ENCODE data around the gene VDR. TPM values are rescaled to one million over a fixed set of nuclear protein-coding genes. Genes with fewer than 3 reads are reported as not detected.
A peak's percentile ranks its signal among the peaks of the same experiment; 100 is the strongest.

The VDR gene
- 11.3 TPM for polyA plus RNA-seq
- long read RNA-seq, donor 1, full-length matches to known transcripts = 2 of 2 reads
- long read RNA-seq, donor 1, partial matches to known transcripts = 0 of 2 reads
- long read RNA-seq, donor 1, other reads (novel, unspliced or antisense) = 0 of 2 reads
- long read RNA-seq, donor 2, full-length matches to known transcripts = 2 of 2 reads
- long read RNA-seq, donor 2, partial matches to known transcripts = 0 of 2 reads
- long read RNA-seq, donor 2, other reads (novel, unspliced or antisense) = 0 of 2 reads
- long read RNA-seq, donor 3 = 0 reads
- long read RNA-seq, donor 4 = 0 reads
- long read RNA-seq, donor 5, full-length matches to known transcripts = 1 of 1 reads
- long read RNA-seq, donor 5, partial matches to known transcripts = 0 of 1 reads
- long read RNA-seq, donor 5, other reads (novel, unspliced or antisense) = 0 of 1 reads
- long read RNA-seq, donor 6 = 0 reads
- long read RNA-seq, donor 7 = 0 reads
- long read RNA-seq, donor 8, full-length matches to known transcripts = 2 of 2 reads
- long read RNA-seq, donor 8, partial matches to known transcripts = 0 of 2 reads
- long read RNA-seq, donor 8, other reads (novel, unspliced or antisense) = 0 of 2 reads
- long read RNA-seq, donor 9 = 0 reads
- long read RNA-seq, donor 10 = 0 reads
- long read RNA-seq, donor 11, full-length matches to known transcripts = 1 of 1 reads
- long read RNA-seq, donor 11, partial matches to known transcripts = 0 of 1 reads
- long read RNA-seq, donor 11, other reads (novel, unspliced or antisense) = 0 of 1 reads

DNA sequence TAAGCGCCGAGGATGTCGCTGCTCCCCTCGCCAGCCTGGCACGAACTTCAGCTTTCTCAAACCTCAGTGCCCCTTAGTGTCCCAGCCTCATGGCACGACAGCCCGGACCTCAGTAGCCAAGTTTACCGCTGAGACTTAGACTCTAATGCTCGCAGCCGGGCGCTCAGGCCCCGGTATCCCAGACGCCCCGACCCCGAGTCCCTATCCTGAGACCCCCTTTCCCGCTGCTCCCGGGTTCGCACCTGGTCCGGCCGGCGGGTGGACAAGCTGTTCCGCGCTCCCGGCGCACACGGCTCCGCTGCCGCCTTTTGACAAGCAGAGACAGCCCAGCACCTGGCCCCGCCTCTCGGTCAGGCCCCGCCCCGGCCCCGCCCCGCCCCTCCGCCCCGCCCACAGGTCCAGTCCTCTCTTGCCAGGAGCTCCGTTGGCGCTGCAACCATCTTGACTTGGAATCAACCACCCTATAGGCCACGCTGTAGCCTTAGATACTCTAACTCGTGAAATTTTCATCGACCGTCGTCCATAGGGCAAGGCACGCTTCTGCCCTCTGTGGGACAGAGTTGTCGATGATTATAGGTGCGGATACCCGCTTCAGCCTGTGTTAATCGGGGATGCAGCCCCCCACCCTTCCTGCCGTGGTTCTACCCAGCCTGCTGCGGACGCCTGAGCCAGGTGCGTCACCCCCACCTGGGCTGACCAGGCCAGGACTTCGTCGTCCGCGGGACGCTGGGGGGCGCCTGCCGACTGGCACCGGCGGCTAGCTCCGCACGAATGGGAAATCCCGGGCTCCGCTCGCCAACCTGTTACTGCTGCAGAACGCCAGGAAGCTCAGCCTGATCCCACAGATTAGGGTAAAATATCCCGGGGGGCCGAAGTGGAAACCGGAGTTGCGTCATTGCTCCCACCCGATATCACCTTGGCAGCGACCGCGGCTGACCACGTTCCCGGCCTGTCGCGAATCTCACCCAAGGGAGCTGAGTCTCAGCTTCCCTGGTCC is at the start of gene VDR:
TSS of gene VDR (minus strand) at position 282 of the 997 bp plus-strand sequence. CDS start 25,881 bp downstream, outside the sequence.
- no peaks in the 10 kb centered on the region for H3K36me3 ChIP-seq (ENCODE audit: control insufficient read depth, insufficient read depth, low read length)
- H3K9me3 ChIP-seq (ENCODE audit: control insufficient read depth, low read depth, low read length) = peaks cover 2% of the 10 kb centered on the region
- WGBS (ENCODE audit: insufficient coverage, low lambda C conversion rate) = no CpG with 5 or more reads among the region's 79 CpGs
- peaks cover 24% of the 10 kb centered on the region for H3K27me3 ChIP-seq (ENCODE audit: control insufficient read depth, insufficient read depth, low read length)
- H3K4me3 ChIP-seq (ENCODE audit: low read length) = peak within 1 kb of the TSS; percentile 80
- peak; percentile 68 to 88 for DNase-seq
- peaks cover 55% of the 10 kb centered on the region for H3K4me1 ChIP-seq (ENCODE audit: control insufficient read depth, insufficient read depth, low read length)
- peak within 1 kb of the TSS; percentile 86 for H3K27ac ChIP-seq (ENCODE audit: low read length)

DNA sequence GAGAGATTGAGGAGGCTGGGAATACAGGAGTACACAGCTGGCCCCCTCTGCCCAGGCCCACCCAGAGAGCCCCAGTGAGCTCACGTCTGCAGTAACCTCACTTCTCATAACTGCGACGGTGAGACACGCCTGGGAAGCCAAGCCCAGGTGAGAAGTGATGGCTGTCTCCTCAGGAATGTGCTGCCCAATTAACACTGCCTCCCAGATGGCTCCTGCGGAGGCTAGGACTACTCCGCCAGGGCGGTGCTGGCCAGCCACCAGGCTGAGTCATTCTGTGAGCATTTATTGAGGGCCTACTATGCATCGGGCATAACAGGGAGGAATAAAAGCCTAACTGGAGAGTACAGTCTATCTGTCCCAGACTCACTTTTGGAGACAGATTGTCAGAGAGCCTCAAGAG is 49.3 kb upstream of the VDR start:
- Histone ChIP-seq H3K4me1 (ENCODE audit: control insufficient read depth, insufficient read depth, low read length) (peaks cover 21% of the 10 kb centered on the region), H3K27ac (ENCODE audit: low read length) (no peak overlapping the region), H3K27me3 (ENCODE audit: control insufficient read depth, insufficient read depth, low read length) (peaks cover 2% of the 10 kb centered on the region), H3K36me3 (ENCODE audit: control insufficient read depth, insufficient read depth, low read length) (no peaks in the 10 kb centered on the region), H3K9me3 (ENCODE audit: control insufficient read depth, low read depth, low read length) (peaks cover 8% of the 10 kb centered on the region), H3K4me3 (ENCODE audit: low read length) (no peak overlapping the region)
- no CpG with 5 or more reads among the region's 8 CpGs for WGBS (ENCODE audit: insufficient coverage, low lambda C conversion rate)
- DNase-seq = no peak

- WGBS (ENCODE audit: insufficient coverage, low lambda C conversion rate) = no CpG with 5 or more reads among the region's 8 CpGs
- H3K9me3 ChIP-seq (ENCODE audit: control insufficient read depth, low read depth, low read length) = no peaks in the 10 kb centered on the region
- H3K36me3 ChIP-seq (ENCODE audit: control insufficient read depth, insufficient read depth, low read length) = no peaks in the 10 kb centered on the region
- no peak overlapping the region for H3K27ac ChIP-seq (ENCODE audit: low read length)
- H3K4me3 ChIP-seq (ENCODE audit: low read length) = no peak overlapping the region
- H3K4me1 ChIP-seq (ENCODE audit: control insufficient read depth, insufficient read depth, low read length) = peaks cover 21% of the 10 kb centered on the region
- DNase-seq = no peak
- peaks cover 2% of the 10 kb centered on the region for H3K27me3 ChIP-seq (ENCODE audit: control insufficient read depth, insufficient read depth, low read length)
These were observed 46.2 kb upstream of the VDR start for GRCh38 chr12:47950856-47951468.

DNA sequence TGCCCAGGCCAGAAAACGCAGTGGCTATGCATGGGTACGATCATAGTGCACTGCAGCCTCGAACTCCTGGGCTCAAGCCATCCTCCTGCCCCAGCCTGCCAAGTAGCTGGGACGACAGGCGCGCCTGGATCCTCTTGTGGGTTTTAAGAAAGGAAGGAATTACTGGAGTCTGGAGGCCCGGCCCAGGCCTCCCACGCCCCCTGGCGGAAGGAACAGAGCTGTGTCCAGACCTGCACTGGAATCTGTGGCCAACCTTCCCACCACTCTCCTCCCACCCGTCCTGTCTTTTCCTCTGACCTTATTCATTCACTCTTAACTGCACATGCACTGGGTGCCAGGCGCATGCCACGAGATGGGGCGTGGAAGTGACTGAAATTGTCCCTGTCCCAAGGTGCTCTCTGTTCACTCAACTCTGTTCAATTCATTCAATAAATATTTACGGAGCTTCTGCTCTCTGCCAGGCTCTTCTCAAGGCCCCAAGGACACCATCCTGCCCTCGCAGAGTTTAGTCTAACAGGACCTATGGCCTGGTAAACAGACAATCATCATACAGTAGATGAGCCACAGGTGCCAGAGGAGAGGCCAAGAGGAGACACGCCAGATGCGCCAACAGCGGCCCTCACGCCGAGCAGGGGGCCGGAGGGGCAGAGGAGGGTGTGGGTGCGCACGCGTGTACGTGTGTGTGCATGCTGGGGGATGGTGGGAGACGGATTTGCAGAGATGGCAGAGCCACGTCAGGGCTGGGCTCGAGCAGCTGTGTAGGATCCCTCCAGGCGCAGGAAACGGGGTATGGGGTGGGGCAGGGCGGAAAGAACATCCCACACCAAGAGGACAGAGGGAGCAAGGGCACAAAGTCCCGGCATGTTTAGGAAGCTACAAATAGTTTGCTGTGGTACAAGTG is 44.9 kb upstream of the VDR start:
- Histone ChIP-seq H3K27me3 (ENCODE audit: control insufficient read depth, insufficient read depth, low read length) (peaks cover 2% of the 10 kb centered on the region), H3K9me3 (ENCODE audit: control insufficient read depth, low read depth, low read length) (no peaks in the 10 kb centered on the region), H3K4me3 (ENCODE audit: low read length) (no peak overlapping the region), H3K27ac (ENCODE audit: low read length) (no peak overlapping the region), H3K4me1 (ENCODE audit: control insufficient read depth, insufficient read depth, low read length) (peaks cover 15% of the 10 kb centered on the region), H3K36me3 (ENCODE audit: control insufficient read depth, insufficient read depth, low read length) (no peaks in the 10 kb centered on the region)
- WGBS (ENCODE audit: insufficient coverage, low lambda C conversion rate) = no CpG with 5 or more reads among the region's 32 CpGs
- peak; percentile 64 to 76 for DNase-seq

GRCh38 chr12:47947341-47947740 is 42.5 kb upstream of the VDR start:
- DNase-seq = no peak
- H3K27ac ChIP-seq (ENCODE audit: low read length) = no peak overlapping the region
- no peaks in the 10 kb centered on the region for H3K36me3 ChIP-seq (ENCODE audit: control insufficient read depth, insufficient read depth, low read length)
- no peaks in the 10 kb centered on the region for H3K9me3 ChIP-seq (ENCODE audit: control insufficient read depth, low read depth, low read length)
- no CpG with 5 or more reads among the region's 12 CpGs for WGBS (ENCODE audit: insufficient coverage, low lambda C conversion rate)
- peaks cover 2% of the 10 kb centered on the region for H3K27me3 ChIP-seq (ENCODE audit: control insufficient read depth, insufficient read depth, low read length)
- peaks cover 19% of the 10 kb centered on the region for H3K4me1 ChIP-seq (ENCODE audit: control insufficient read depth, insufficient read depth, low read length)
- no peak overlapping the region for H3K4me3 ChIP-seq (ENCODE audit: low read length)

- H3K4me3 ChIP-seq (ENCODE audit: low read length) = no peak overlapping the region
- DNase-seq = no peak
- H3K9me3 ChIP-seq (ENCODE audit: control insufficient read depth, low read depth, low read length) = no peaks in the 10 kb centered on the region
- no peak overlapping the region for H3K27ac ChIP-seq (ENCODE audit: low read length)
- no peaks in the 10 kb centered on the region for H3K36me3 ChIP-seq (ENCODE audit: control insufficient read depth, insufficient read depth, low read length)
- 78% methylated on average over 4 of the region's 27 CpGs for WGBS (ENCODE audit: insufficient coverage, low lambda C conversion rate)
- H3K4me1 ChIP-seq (ENCODE audit: control insufficient read depth, insufficient read depth, low read length) = peaks cover 24% of the 10 kb centered on the region
- H3K27me3 ChIP-seq (ENCODE audit: control insufficient read depth, insufficient read depth, low read length) = no peaks in the 10 kb centered on the region
These were observed 41.9 kb upstream of the VDR start for GRCh38 chr12:47946413-47947323.

DNA sequence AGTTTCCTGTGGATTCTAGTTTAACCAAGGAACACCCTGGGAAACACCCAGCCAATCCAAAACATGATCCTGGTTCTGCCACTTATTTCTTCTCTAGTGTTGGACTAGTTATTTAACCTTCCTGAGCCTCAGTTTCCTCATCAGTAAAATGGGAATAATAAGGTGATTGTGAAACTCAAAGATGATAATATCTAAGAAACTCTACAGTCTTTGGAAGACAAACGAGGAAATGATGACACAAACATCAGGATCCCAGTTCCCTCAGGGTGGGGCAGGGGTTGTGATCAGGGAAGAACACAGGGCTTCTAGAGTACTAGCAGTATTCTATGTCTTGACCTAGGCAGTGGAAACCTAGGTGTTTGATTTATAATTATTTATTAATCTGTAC is 40.5 kb upstream of the VDR start:
- Histone ChIP-seq H3K9me3 (ENCODE audit: control insufficient read depth, low read depth, low read length) (no peaks in the 10 kb centered on the region), H3K36me3 (ENCODE audit: control insufficient read depth, insufficient read depth, low read length) (no peaks in the 10 kb centered on the region), H3K4me1 (ENCODE audit: control insufficient read depth, insufficient read depth, low read length) (peaks cover 24% of the 10 kb centered on the region), H3K27ac (ENCODE audit: low read length) (no peak overlapping the region), H3K27me3 (ENCODE audit: control insufficient read depth, insufficient read depth, low read length) (no peaks in the 10 kb centered on the region), H3K4me3 (ENCODE audit: low read length) (no peak overlapping the region)
- no peak for DNase-seq
- 57% methylated on average over 1 of the region's 1 CpG for WGBS (ENCODE audit: insufficient coverage, low lambda C conversion rate)

- Histone ChIP-seq H3K36me3 (ENCODE audit: control insufficient read depth, insufficient read depth, low read length) (no peaks in the 10 kb centered on the region), H3K27ac (ENCODE audit: low read length) (no peak overlapping the region), H3K27me3 (ENCODE audit: control insufficient read depth, insufficient read depth, low read length) (no peaks in the 10 kb centered on the region), H3K4me3 (ENCODE audit: low read length) (no peak overlapping the region), H3K9me3 (ENCODE audit: control insufficient read depth, low read depth, low read length) (no peaks in the 10 kb centered on the region), H3K4me1 (ENCODE audit: control insufficient read depth, insufficient read depth, low read length) (peaks cover 23% of the 10 kb centered on the region)
- no CpG with 5 or more reads among the region's 6 CpGs for WGBS (ENCODE audit: insufficient coverage, low lambda C conversion rate)
- DNase-seq = no peak
These were observed 40.0 kb upstream of the VDR start for GRCh38 chr12:47944685-47945340.

All from large intestine (tissue), 12 donors.